HCT116 (cell line): ENCODE data around the gene HAPLN1.

ENCODE experiments used
- POLR2A ChIP-seq: IDR thresholded peaks from 2 replicates; pipeline ENCODE4 v1.7.0; 2011; ENCODE audit warnings: borderline replicate concordance; ENCODE audit not compliant: insufficient read depth, insufficient read length; ENCODE audit errors: extremely low read depth
- YY1 ChIP-seq: IDR thresholded peaks from 2 replicates; pipeline ENCODE4 v1.6.1; 2011; ENCODE audit warnings: low read length, low read depth, moderate library complexity, mild to moderate bottlenecking; ENCODE audit not compliant: insufficient replicate concordance; ENCODE audit errors: extremely low read depth
- ZNF274 ChIP-seq: fragments of 200-500 bp; sonication (Bioruptor generic); IDR thresholded peaks from 2 replicates; pipeline ENCODE4 v1.6.1; 2014; ENCODE audit warnings: mild to moderate bottlenecking, low read depth, low read length, inconsistent platforms
- TF ChIP-seq, protein P1 (sequence below), 3 experiments: fragments of 200-600 bp in 1 of 3; sonication (generic) in 1 of 3; IDR thresholded peaks in 2 of 3; conservative IDR thresholded peaks in 1 of 3; 2 replicates each; pipeline ENCODE4 v1.5.1; 2012 to 2017; ENCODE audit warnings: low read depth in 2 of 3, low read length in 2 of 3, antibody characterized with exemption in 1 of 3, borderline replicate concordance in 1 of 3, control low read depth in 1 of 3, mild to moderate bottlenecking in 1 of 3, mixed read lengths in 1 of 3, mixed run types in 1 of 3, moderate library complexity in 1 of 3; ENCODE audit not compliant: insufficient read depth in 1 of 3

GRCh38 chr5:83662558-83662957 lies 58.1 kb downstream of the HAPLN1 start:
- TF ChIP-seq, protein P1, sequence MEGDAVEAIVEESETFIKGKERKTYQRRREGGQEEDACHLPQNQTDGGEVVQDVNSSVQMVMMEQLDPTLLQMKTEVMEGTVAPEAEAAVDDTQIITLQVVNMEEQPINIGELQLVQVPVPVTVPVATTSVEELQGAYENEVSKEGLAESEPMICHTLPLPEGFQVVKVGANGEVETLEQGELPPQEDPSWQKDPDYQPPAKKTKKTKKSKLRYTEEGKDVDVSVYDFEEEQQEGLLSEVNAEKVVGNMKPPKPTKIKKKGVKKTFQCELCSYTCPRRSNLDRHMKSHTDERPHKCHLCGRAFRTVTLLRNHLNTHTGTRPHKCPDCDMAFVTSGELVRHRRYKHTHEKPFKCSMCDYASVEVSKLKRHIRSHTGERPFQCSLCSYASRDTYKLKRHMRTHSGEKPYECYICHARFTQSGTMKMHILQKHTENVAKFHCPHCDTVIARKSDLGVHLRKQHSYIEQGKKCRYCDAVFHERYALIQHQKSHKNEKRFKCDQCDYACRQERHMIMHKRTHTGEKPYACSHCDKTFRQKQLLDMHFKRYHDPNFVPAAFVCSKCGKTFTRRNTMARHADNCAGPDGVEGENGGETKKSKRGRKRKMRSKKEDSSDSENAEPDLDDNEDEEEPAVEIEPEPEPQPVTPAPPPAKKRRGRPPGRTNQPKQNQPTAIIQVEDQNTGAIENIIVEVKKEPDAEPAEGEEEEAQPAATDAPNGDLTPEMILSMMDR (IDR thresholded peaks at IDR 0.05 in 2 of 3, conservative IDR thresholded peaks at IDR 0.05 in 1 of 3; ENCODE audit: borderline replicate concordance in 1 of 3, insufficient read depth in 1 of 3, low read depth in 2 of 3, low read length in 2 of 3) = no peak
- TF ChIP-seq POLR2A (no peak), YY1 (no peak), ZNF274 (no peak)
